Loucy (cell line): ENCODE data around the gene BFSP1.

Source experiments
- EZH2phosphoT487 ChIP-seq: fragments of 200-600 bp; IDR thresholded peaks from 2 replicates; pipeline ENCODE4 v1.6.1; 2018; ENCODE audit warnings: antibody characterized with exemption, mild to moderate bottlenecking, moderate library complexity, borderline replicate concordance
- TF ChIP-seq, protein P1 (sequence below): fragments of 200-600 bp; sonication (generic); conservative IDR thresholded peaks from 2 replicates; pipeline ENCODE4 v1.5.1; 2014; ENCODE audit warnings: mild to moderate bottlenecking, antibody characterized with exemption, low read length

DNA sequence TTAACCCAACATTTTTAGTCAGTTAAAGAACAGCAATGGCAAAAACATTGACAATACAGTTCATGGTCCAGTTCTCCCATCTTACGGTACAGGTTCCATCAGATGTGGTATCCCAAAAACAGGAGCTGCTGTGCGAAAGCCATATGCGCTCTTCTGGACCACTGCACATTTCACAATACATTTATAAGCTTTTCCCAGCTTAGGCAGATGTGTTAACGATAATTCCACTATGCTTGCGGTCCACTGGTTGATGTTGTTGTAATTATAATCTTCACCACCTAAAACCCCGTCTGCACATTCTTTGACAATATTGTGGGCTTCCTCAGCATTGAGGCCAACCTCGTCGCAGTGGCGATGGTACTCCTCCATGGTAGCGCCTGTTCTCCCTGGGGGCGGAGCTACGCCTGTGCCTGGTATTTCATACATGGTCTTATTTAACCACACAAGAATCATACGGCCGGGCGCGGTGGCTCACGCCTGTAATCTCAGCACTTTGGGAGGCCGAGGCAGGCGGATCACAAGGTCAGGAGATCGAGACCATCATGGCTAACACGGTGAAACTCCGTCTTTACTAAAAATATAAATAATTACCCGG, 52.0 kb downstream of the BFSP1 start:
- TF ChIP-seq, protein P1, sequence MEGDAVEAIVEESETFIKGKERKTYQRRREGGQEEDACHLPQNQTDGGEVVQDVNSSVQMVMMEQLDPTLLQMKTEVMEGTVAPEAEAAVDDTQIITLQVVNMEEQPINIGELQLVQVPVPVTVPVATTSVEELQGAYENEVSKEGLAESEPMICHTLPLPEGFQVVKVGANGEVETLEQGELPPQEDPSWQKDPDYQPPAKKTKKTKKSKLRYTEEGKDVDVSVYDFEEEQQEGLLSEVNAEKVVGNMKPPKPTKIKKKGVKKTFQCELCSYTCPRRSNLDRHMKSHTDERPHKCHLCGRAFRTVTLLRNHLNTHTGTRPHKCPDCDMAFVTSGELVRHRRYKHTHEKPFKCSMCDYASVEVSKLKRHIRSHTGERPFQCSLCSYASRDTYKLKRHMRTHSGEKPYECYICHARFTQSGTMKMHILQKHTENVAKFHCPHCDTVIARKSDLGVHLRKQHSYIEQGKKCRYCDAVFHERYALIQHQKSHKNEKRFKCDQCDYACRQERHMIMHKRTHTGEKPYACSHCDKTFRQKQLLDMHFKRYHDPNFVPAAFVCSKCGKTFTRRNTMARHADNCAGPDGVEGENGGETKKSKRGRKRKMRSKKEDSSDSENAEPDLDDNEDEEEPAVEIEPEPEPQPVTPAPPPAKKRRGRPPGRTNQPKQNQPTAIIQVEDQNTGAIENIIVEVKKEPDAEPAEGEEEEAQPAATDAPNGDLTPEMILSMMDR = no peak
- no peak for TF ChIP-seq EZH2phosphoT487
